Ovary (tissue), 3 donors: ENCODE data around the gene GRM2.

Source experiments
- EP300 ChIP-seq: sonication (generic); formaldehyde crosslinking; IDR thresholded peaks from one replicate; pipeline ENCODE4 v1.6.1; 2017; ENCODE audit warnings: antibody characterized with exemption
- POLR2A ChIP-seq: fragments of 450-650 bp; IDR thresholded peaks from one replicate; pipeline ENCODE4 v1.6.1; 2017; ENCODE audit warnings: antibody characterized with exemption, mild to moderate bottlenecking, moderate library complexity
- TF ChIP-seq, protein P1 (sequence below), 3 donors: fragments of 450-650 bp in 2 of 3; fragments of 200-600 bp in 1 of 3; IDR thresholded peaks; one replicate each; pipeline versions ENCODE4 v1.5.1 to v1.8.0; 2016 to 2022; ENCODE audit warnings: antibody characterized with exemption in 3 of 3, mild to moderate bottlenecking in 1 of 3
- donor health status: DM: no; HTN: no; CAD: no.

DNA sequence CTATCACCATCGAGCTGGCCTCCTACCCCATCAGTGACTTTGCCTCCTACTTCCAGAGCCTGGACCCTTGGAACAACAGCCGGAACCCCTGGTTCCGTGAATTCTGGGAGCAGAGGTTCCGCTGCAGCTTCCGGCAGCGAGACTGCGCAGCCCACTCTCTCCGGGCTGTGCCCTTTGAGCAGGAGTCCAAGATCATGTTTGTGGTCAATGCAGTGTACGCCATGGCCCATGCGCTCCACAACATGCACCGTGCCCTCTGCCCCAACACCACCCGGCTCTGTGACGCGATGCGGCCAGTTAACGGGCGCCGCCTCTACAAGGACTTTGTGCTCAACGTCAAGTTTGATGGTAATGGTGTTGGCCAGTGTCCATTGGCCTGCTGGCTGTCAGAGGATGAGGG lies 6.1 kb downstream of the GRM2 start:
- TF ChIP-seq POLR2A (no peak), EP300 (no peak)
- TF ChIP-seq, protein P1, sequence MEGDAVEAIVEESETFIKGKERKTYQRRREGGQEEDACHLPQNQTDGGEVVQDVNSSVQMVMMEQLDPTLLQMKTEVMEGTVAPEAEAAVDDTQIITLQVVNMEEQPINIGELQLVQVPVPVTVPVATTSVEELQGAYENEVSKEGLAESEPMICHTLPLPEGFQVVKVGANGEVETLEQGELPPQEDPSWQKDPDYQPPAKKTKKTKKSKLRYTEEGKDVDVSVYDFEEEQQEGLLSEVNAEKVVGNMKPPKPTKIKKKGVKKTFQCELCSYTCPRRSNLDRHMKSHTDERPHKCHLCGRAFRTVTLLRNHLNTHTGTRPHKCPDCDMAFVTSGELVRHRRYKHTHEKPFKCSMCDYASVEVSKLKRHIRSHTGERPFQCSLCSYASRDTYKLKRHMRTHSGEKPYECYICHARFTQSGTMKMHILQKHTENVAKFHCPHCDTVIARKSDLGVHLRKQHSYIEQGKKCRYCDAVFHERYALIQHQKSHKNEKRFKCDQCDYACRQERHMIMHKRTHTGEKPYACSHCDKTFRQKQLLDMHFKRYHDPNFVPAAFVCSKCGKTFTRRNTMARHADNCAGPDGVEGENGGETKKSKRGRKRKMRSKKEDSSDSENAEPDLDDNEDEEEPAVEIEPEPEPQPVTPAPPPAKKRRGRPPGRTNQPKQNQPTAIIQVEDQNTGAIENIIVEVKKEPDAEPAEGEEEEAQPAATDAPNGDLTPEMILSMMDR (IDR thresholded peaks at IDR 0.05), result no peak
